Nasal cavity respiratory epithelium epithelial cell of viscerocranial mucosa (primary cell): ENCODE measurements around the gene PROP1. TPM values are rescaled to one million over a fixed set of nuclear protein-coding genes. Genes with fewer than 3 reads are reported as not detected.

Experiments used
- total RNA-seq: library from RNA; depleted of rRNA; stranded (reverse); fragments of >200 nt; gene quantifications from 2 replicates; pipeline ENCODE4 v1.2.3, GENCODE V29; 2014

The PROP1 gene
- total RNA-seq, result not detected in 2 replicates

DNA sequence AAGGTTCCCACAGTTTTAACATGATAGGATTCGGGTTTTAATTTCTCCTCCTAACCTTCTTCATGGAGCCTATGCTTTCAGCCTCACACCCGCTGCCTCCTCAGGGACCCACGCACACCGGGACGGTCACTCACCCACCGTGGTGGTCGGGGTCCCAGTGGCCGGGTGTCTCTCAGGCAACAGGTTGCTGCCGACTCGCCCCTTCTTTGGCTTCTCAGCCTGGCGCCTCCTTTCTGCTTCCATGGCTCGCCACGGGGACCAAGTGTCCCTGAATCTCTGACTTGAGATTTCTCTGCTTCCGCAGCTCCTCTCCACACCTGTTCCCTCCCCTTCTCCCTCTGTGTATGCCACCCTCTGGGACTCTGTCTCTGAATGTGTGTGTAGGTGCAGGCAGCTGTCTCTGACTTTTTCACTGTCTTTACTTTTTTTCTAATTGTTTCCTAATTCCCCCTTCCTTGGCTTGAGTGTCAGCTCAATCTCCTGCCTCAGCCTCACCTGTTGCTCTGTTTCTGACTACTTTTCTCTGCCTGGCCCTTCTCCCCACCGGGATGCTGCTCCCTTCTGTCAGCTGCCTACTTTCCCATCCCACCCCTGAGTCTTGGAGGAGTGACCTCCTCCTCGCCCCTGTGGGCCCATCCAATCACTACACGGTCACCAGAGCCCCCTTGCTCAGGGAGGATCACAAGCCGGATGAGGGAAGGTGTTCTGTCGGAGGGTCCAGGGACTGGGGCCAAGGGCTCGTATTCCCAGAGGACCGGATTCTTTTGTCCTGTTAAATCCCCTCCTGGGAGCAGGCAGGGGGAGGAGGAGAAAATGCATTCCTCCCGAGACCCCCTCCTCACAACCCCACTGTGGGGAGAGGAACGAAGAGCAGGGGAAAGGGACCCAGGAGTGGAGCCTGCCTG lies at the start of gene PROP1:
Gene PROP1 (minus strand): TSS at position 552 of the 905 bp plus-strand sequence. CDS start 309 bp downstream, at position 243.

Other genes starting within 250 kb of the PROP1 start
- gene FAM153A, start 213.3 kb downstream of the PROP1 start, total RNA-seq, result under 0.01 and 1.6 TPM in 2 replicates
- 5.8 TPM in 2 replicates for gene N4BP3, start 117.3 kb upstream of the PROP1 start, total RNA-seq
- 36.4 and 43.7 TPM in 2 replicates for gene RMND5B, start 134.8 kb upstream of the PROP1 start, total RNA-seq
- 114 and 144 TPM in 2 replicates for gene NHP2, start 157.6 kb upstream of the PROP1 start, total RNA-seq
- gene GMCL2, start 191.1 kb upstream of the PROP1 start, total RNA-seq, result not detected in 2 replicates
- gene HNRNPAB, start 208.3 kb upstream of the PROP1 start, total RNA-seq, result 64.9 and 71.9 TPM in 2 replicates
- gene PHYKPL, start 236.6 kb upstream of the PROP1 start, total RNA-seq, result 24.6 and 29.6 TPM in 2 replicates